NCI-H1105 treated with DMSO at 0.1 percent for 48 hours (cell line): ENCODE data around the gene PARD6G.

Source experiments
- DNase-seq: peaks from one replicate; lab custom pipeline; 2025; lab: John Stamatoyannopoulos, UW

The PARD6G gene

GRCh38 chr18:80107426-80107825, 139.9 kb downstream of the PARD6G start:
- no peak for DNase-seq
